LNCAP (cell line): ENCODE measurements around the gene SMIM12.

Experiments used
- TF ChIP-seq, protein P1 (sequence below): fragments of 450-650 bp; IDR thresholded peaks from 2 replicates; pipeline ENCODE4 v1.5.1; 2017; ENCODE audit warnings: mild to moderate bottlenecking

Gene SMIM12

DNA sequence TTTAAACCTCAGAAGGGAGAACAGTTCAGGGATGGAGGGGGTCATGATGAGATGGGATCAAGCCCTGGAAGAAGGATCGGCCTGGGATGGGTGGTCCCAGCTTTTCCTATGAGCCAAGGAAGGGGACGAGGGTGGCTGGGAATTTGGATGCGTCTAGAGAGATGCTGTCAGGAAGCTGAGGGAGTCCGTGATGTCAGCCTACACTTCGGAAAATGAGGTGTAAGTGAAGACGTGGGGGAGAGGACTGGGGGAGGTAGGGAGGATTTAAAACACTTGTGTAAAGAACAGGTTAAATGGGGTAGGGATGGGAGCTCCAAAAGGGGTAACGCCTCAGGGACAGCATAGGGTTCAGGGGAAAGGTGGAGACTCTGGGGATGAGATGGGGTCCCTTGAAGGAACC, 42.4 kb upstream of the SMIM12 start:
- TF ChIP-seq, protein P1, sequence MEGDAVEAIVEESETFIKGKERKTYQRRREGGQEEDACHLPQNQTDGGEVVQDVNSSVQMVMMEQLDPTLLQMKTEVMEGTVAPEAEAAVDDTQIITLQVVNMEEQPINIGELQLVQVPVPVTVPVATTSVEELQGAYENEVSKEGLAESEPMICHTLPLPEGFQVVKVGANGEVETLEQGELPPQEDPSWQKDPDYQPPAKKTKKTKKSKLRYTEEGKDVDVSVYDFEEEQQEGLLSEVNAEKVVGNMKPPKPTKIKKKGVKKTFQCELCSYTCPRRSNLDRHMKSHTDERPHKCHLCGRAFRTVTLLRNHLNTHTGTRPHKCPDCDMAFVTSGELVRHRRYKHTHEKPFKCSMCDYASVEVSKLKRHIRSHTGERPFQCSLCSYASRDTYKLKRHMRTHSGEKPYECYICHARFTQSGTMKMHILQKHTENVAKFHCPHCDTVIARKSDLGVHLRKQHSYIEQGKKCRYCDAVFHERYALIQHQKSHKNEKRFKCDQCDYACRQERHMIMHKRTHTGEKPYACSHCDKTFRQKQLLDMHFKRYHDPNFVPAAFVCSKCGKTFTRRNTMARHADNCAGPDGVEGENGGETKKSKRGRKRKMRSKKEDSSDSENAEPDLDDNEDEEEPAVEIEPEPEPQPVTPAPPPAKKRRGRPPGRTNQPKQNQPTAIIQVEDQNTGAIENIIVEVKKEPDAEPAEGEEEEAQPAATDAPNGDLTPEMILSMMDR: no peak

DNA sequence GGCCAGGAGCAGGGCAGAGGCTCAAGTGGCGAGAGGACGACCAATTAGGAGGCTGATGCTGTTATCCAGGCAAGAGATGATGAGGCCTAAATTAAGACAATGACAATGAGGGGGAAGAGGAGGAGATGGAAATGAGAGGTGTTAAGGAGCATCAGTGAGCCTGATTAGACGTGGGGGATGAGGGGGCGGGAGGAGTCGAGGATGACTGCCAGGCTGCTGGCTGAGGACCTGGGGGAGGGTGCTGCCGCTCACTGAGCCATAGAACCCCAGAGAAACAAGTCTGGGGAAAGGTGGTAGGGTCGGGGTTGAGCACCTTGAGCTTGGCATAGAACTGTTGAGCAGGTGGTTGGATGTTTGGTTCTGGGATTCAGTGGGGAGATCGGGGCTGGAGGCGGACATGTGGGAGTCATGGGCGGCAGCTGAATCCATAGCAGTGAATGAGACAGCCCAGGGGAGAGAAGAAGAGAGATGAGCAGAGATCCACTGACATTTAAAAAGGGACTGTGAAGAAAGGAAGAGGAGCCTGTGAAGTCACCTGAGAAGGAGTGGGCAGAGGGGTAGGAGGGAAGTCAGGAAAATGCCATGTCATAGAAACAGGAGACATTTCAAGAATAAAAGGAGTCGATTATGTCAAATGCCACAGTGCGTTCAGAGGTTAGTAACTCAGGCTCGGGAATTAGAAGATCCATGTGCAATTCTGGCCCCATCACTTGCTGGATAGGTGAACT, 41.4 kb upstream of the SMIM12 start:
- TF ChIP-seq, protein P1: no peak

DNA sequence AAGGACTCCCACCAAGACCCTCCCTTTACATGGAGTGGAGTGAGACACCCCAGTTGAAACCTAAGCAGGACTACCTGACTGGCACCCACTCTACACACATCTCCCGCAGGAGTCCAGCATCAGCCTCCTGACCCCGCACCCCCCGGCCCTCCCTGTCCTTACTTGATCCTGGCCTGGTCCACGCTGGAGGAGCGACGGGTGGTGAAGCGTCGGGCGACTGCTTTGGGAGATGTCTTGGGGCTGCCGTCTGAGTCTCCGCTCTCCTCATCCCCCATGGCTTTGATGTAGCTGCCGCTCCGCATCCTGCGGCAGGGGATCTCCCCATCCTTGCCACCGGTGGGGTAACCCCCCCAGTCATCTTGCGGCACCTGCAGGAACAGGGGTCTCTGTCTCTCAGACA, 40.4 kb upstream of the SMIM12 start:
- TF ChIP-seq, protein P1: no peak

DNA sequence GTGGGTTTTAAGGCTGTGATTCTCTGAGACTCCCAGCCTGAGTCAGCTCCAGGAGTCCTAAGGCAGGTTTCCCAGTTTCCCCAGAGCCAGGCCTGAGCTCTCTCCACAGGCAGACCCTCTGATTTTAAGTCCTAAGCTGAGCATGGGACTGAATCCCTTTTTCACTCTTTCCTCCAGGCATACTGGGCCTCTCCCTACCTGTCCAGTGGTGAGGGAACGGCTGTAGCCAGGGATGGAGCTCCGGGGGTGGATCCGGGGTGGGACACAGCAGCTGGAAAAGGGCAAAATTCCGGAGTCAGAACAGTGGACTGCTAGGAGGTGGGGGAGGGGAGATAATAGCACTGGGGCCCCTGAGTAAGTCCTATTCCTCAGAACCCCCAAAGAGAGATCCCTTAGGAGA, 39.9 kb upstream of the SMIM12 start:
- TF ChIP-seq, protein P1: no peak

DNA sequence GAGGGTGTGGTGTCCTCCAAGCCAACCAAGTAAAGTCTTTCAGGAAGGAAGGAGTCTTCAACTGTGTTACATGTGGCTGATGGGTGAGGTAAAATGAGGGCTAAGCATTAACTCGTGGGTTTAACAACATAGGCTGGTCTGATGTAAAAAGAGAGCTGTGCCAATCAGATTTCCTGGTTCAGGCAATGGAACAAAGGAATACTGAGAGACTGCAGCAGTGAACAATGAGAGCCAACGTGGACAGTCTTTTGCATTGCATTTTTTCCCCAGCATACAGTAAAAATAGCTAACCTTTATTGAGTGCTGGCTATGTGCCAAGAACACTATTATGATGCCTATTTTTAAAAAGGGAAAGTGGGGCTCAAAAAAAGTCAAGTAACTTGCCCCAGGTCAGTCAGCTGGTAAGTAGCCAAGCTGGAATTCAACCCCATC, 38.8 kb upstream of the SMIM12 start:
- TF ChIP-seq, protein P1: no peak

DNA sequence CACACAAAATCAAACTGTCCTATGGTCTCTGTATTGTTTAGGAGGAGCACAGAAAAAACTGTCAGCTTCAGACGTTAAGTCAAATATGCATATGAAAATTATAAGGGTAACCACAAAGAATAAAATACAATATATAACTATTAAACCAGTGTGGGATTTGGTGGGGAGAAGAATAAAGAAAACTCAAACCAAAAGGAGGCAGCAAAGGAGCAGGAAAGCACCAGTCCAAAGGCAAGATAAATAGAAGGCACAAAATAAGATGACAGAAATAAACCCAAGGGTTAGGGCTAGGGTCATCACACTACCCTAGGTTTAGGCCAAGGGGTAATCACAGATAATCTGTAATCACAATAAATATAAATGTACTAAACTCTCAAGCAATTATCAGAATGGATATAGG, 37.1 kb upstream of the SMIM12 start:
- TF ChIP-seq, protein P1: 0 out of 2 replicates have a peak, but pooled peaks have one; percentile 20

DNA sequence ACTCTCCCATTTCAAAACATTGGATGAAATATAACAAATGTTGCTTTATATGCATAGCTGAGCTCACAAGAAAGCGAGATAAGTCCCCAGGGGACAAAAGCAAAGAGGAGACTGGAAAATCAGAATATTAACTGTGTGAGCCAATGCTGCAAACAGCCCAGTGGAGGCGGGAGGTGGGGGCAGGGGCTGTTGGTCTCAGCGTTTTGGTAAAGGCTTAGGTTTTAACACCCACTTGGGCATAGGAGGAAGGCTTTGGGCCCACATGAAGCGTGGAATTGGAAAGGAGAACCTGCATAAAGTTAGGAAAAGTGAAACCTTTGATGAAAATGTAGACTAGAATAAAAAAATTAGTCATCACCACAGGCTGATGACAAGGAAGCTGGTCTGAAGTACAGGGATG, 30.2 kb upstream of the SMIM12 start:
- TF ChIP-seq, protein P1: no peak

DNA sequence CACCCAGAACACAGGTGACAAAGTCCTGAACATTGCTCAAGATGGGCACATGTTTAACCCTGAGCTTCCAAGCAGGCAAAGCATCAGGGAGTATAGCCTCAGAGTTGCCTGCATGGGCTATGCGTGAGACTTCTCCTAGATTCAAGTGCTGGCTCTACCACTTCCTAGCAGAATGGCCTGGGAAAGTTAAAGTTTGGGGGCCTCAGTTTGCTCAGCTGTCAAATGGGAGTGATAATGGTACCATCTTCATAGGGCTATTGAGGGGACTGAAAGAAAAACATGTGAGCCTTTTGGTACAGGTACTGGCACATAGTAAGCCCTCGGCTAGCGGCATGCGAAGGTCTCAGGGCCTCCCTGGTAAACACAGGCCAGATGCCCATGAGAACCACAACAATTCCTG, 28.0 kb upstream of the SMIM12 start:
- TF ChIP-seq, protein P1: no peak
